H1 (cell line): ENCODE measurements around the gene CCDC40. TPM values are rescaled to one million over a fixed set of nuclear protein-coding genes. Genes with fewer than 3 reads are reported as not detected.

Experiments used
- EP300 ChIP-seq, 2 experiments: IDR thresholded peaks; 1 replicate in 1 of 2; 2 replicates in 1 of 2; pipeline ENCODE4 v1.6.1; 2011 to 2012; ENCODE audit warnings: low read depth in 2 of 2, low read length in 2 of 2, mild to moderate bottlenecking in 2 of 2, borderline replicate concordance in 1 of 2, inconsistent platforms in 1 of 2, moderate library complexity in 1 of 2
- SIX5 ChIP-seq: IDR thresholded peaks from 2 replicates; pipeline ENCODE4 v1.6.1; 2011; ENCODE audit warnings: mild to moderate bottlenecking, low read depth, low read length
- polyA plus RNA-seq, 7 experiments: library from polyadenylated mRNA; depleted of rRNA in 3 of 7; stranded (reverse) in 5 of 7; unstranded in 2 of 7; fragments of >200 nt in 5 of 7; fragments of 200-250 nt in 2 of 7; gene quantifications; 1 replicate in 5 of 7; 2 replicates in 1 of 7; 4 replicates in 1 of 7; pipeline versions ENCODE4 v1.2.1 to v1.2.3, GENCODE V29; 2011 to 2013; ENCODE audit warnings: missing spikeins in 2 of 7, mixed read lengths in 2 of 7
- total RNA-seq: library from RNA; stranded (reverse); fragmentation: NEBNext Ultra II Directional; extraction: Animal tissue kit (Norgen Biotek cat#: 25700); gene quantifications from 2 replicates; pipeline ENCODE4 v1.2.1, GENCODE V29; 2021
- TF ChIP-seq, protein P1 (sequence below): IDR thresholded peaks from 2 replicates; pipeline ENCODE4 v1.6.1; 2012; ENCODE audit warnings: low read length, inconsistent platforms
- TF ChIP-seq, protein P2 (sequence below), 3 experiments: IDR thresholded peaks; 1 replicate in 2 of 3; 2 replicates in 1 of 3; pipeline versions ENCODE4 v1.5.1 to v1.6.1; 2011; ENCODE audit warnings: low read length in 3 of 3, mild to moderate bottlenecking in 3 of 3, inconsistent platforms in 2 of 3, low read depth in 1 of 3, moderate library complexity in 1 of 3; ENCODE audit not compliant: insufficient read depth in 1 of 3; ENCODE audit errors: control extremely low read depth in 1 of 3
- TF ChIP-seq, protein P3 (sequence below): fragments of 300-600 bp; sonication (generic); IDR thresholded peaks from 2 replicates; pipeline ENCODE4 v1.7.1; 2012; ENCODE audit warnings: low read length, moderate library complexity, mild to moderate bottlenecking, inconsistent platforms; ENCODE audit not compliant: insufficient replicate concordance

The CCDC40 gene
- total and polyA plus RNA-seq, 2 of the 8 experiments (the other 6 are each of a cell fraction or from before 2014, with no cell fraction given) = 4.1 to 11.5 TPM

DNA sequence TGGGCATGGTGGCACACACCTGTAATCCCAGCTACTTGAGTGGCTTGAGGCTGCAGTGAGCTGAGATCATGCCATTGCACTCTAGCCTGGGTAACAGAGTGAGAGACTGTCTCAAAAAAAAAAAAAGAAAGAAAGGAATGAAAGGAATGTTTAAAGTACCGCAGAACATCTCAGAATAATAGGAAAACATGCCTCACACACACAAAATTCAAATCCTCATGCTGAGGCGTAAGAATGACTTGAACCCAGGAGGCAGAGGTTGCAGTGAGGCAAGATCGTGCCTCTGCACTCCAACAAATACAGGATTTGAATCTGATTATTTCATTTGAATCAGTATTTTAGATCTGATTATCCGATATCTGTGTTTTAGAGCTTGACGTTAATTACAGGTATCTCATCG is 43.6 kb downstream of the CCDC40 start (continued):
- TF ChIP-seq, protein P1, sequence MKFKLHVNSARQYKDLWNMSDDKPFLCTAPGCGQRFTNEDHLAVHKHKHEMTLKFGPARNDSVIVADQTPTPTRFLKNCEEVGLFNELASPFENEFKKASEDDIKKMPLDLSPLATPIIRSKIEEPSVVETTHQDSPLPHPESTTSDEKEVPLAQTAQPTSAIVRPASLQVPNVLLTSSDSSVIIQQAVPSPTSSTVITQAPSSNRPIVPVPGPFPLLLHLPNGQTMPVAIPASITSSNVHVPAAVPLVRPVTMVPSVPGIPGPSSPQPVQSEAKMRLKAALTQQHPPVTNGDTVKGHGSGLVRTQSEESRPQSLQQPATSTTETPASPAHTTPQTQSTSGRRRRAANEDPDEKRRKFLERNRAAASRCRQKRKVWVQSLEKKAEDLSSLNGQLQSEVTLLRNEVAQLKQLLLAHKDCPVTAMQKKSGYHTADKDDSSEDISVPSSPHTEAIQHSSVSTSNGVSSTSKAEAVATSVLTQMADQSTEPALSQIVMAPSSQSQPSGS = no peak
- TF ChIP-seq, protein P2, sequence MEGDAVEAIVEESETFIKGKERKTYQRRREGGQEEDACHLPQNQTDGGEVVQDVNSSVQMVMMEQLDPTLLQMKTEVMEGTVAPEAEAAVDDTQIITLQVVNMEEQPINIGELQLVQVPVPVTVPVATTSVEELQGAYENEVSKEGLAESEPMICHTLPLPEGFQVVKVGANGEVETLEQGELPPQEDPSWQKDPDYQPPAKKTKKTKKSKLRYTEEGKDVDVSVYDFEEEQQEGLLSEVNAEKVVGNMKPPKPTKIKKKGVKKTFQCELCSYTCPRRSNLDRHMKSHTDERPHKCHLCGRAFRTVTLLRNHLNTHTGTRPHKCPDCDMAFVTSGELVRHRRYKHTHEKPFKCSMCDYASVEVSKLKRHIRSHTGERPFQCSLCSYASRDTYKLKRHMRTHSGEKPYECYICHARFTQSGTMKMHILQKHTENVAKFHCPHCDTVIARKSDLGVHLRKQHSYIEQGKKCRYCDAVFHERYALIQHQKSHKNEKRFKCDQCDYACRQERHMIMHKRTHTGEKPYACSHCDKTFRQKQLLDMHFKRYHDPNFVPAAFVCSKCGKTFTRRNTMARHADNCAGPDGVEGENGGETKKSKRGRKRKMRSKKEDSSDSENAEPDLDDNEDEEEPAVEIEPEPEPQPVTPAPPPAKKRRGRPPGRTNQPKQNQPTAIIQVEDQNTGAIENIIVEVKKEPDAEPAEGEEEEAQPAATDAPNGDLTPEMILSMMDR (IDR thresholded peaks at IDR 0.05; ENCODE audit: control extremely low read depth in 1 of 3, insufficient read depth in 1 of 3, low read depth in 1 of 3, low read length in 3 of 3) = no peak
- TF ChIP-seq SIX5 (no peak), EP300 (IDR thresholded peaks at IDR 0.05; ENCODE audit: borderline replicate concordance in 1 of 2, low read depth in 2 of 2, low read length in 2 of 2) (no peak)
- TF ChIP-seq, protein P3, sequence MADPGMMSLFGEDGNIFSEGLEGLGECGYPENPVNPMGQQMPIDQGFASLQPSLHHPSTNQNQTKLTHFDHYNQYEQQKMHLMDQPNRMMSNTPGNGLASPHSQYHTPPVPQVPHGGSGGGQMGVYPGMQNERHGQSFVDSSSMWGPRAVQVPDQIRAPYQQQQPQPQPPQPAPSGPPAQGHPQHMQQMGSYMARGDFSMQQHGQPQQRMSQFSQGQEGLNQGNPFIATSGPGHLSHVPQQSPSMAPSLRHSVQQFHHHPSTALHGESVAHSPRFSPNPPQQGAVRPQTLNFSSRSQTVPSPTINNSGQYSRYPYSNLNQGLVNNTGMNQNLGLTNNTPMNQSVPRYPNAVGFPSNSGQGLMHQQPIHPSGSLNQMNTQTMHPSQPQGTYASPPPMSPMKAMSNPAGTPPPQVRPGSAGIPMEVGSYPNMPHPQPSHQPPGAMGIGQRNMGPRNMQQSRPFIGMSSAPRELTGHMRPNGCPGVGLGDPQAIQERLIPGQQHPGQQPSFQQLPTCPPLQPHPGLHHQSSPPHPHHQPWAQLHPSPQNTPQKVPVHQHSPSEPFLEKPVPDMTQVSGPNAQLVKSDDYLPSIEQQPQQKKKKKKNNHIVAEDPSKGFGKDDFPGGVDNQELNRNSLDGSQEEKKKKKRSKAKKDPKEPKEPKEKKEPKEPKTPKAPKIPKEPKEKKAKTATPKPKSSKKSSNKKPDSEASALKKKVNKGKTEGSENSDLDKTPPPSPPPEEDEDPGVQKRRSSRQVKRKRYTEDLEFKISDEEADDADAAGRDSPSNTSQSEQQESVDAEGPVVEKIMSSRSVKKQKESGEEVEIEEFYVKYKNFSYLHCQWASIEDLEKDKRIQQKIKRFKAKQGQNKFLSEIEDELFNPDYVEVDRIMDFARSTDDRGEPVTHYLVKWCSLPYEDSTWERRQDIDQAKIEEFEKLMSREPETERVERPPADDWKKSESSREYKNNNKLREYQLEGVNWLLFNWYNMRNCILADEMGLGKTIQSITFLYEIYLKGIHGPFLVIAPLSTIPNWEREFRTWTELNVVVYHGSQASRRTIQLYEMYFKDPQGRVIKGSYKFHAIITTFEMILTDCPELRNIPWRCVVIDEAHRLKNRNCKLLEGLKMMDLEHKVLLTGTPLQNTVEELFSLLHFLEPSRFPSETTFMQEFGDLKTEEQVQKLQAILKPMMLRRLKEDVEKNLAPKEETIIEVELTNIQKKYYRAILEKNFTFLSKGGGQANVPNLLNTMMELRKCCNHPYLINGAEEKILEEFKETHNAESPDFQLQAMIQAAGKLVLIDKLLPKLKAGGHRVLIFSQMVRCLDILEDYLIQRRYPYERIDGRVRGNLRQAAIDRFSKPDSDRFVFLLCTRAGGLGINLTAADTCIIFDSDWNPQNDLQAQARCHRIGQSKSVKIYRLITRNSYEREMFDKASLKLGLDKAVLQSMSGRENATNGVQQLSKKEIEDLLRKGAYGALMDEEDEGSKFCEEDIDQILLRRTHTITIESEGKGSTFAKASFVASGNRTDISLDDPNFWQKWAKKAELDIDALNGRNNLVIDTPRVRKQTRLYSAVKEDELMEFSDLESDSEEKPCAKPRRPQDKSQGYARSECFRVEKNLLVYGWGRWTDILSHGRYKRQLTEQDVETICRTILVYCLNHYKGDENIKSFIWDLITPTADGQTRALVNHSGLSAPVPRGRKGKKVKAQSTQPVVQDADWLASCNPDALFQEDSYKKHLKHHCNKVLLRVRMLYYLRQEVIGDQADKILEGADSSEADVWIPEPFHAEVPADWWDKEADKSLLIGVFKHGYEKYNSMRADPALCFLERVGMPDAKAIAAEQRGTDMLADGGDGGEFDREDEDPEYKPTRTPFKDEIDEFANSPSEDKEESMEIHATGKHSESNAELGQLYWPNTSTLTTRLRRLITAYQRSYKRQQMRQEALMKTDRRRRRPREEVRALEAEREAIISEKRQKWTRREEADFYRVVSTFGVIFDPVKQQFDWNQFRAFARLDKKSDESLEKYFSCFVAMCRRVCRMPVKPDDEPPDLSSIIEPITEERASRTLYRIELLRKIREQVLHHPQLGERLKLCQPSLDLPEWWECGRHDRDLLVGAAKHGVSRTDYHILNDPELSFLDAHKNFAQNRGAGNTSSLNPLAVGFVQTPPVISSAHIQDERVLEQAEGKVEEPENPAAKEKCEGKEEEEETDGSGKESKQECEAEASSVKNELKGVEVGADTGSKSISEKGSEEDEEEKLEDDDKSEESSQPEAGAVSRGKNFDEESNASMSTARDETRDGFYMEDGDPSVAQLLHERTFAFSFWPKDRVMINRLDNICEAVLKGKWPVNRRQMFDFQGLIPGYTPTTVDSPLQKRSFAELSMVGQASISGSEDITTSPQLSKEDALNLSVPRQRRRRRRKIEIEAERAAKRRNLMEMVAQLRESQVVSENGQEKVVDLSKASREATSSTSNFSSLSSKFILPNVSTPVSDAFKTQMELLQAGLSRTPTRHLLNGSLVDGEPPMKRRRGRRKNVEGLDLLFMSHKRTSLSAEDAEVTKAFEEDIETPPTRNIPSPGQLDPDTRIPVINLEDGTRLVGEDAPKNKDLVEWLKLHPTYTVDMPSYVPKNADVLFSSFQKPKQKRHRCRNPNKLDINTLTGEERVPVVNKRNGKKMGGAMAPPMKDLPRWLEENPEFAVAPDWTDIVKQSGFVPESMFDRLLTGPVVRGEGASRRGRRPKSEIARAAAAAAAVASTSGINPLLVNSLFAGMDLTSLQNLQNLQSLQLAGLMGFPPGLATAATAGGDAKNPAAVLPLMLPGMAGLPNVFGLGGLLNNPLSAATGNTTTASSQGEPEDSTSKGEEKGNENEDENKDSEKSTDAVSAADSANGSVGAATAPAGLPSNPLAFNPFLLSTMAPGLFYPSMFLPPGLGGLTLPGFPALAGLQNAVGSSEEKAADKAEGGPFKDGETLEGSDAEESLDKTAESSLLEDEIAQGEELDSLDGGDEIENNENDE = no peak
